Peyer's patch (tissue), 4 donors: ENCODE results near the gene NHEJ1. TPM values are rescaled to one million over a fixed set of nuclear protein-coding genes. Genes with fewer than 3 reads are reported as not detected.

Experiments used
- DNase-seq, 3 donors: peaks; one replicate each; pipeline ENCODE4 v3.0.0-alpha.2; 2017 to 2019
- H3K27ac ChIP-seq, 4 donors: fragments of 200-600 bp; sonication (generic); one replicate each; pipeline ENCODE4 v1.5.1; 2016 to 2019
- H3K27me3 ChIP-seq, 2 donors: fragments of 200-600 bp; sonication (generic); one replicate each; pipeline ENCODE4 v1.5.1; 2019
- H3K36me3 ChIP-seq, 3 donors: fragments of 200-600 bp; sonication (generic); one replicate each; pipeline ENCODE4 v1.5.1; 2016 to 2019
- H3K4me1 ChIP-seq, 4 donors: fragments of 200-600 bp; sonication (generic); one replicate each; pipeline ENCODE4 v1.5.1; 2016 to 2019
- H3K4me3 ChIP-seq, 4 donors: fragments of 200-600 bp; sonication (generic); 1 replicate in 3 of 4; 2 replicates in 1 of 4; pipeline ENCODE4 v1.5.1; 2016 to 2019; ENCODE audit warnings: mild to moderate bottlenecking in 1 of 4
- H3K9me3 ChIP-seq, 4 donors: fragments of 200-600 bp; sonication (generic); one replicate each; pipeline ENCODE4 v1.5.1; 2016 to 2019; ENCODE audit warnings: mild to moderate bottlenecking in 1 of 4
- POLR2A ChIP-seq, 2 donors: fragments of 450-650 bp; IDR thresholded peaks; one replicate each; pipeline ENCODE4 v1.5.1; 2017; ENCODE audit warnings: antibody characterized with exemption in 2 of 2, mild to moderate bottlenecking in 2 of 2, moderate library complexity in 2 of 2
- total RNA-seq, 4 donors: library from RNA; depleted of rRNA; stranded (reverse); fragments of >200 nt; gene quantifications; one replicate each; pipeline ENCODE4 v1.1.0, GENCODE V29; 2016
- TF ChIP-seq, protein P1 (sequence below), 6 experiments: fragments of 450-650 bp in 4 of 6; fragments of 200-600 bp in 2 of 6; sonication (generic) in 1 of 6; IDR thresholded peaks; one replicate each; pipeline ENCODE4 v1.5.1; 2017 to 2019; ENCODE audit warnings: antibody characterized with exemption in 6 of 6, mild to moderate bottlenecking in 3 of 6, moderate library complexity in 1 of 6

Gene NHEJ1
- total RNA-seq, 4 donors from 2014 or later, result 28.1 to 91.6 (median 67.2) TPM

DNA sequence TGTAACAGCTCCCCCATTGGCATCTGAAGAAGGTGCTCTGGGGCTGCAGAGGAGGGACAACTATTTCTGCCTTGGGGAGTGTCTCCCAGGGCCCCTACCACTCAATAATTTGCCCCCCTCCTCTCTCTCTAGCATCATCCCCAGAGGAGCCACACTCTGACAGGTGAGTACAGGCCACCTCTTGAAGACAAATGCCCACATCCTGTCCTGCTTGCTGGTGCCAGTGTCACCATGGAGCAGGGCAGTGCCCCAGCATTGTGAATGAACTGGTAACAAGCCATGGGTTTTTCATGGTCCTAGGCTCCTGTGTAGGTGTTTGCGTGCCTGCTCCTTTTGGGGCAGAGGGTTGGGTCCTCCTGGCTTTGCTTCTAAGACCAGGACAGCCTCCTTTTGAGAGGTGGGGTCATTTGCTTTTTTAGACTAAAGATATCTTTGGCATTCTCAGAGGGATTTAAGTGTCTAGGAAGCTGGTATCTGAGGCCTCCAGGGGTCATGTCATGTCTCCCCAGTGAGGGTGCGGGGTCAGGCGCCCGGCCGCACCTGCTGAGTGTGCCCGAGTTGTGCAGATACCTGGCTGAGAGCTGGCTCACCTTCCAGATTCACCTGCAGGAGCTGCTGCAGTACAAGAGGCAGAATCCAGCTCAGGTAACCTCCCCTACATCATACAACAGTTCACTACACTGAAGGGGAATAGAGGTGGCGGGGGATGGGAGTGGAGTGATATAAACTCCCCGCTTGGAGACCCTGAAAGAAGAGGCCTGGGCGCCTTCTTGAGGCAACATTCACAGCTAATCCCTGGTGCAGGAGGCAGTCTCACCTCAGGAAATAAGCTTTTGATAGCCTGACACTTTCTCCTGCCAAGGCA lies 19.2 kb upstream of the NHEJ1 start:
- Histone ChIP-seq H3K4me3 (peak overlapping the region in 2 of 4 donors; percentile 70 to 100), H3K9me3 (no peaks in the 10 kb centered on the region), H3K27ac (no peak overlapping the region), H3K27me3 (no peaks in the 10 kb centered on the region), H3K4me1 (peaks cover 3 to 28% (median 6%) of the 10 kb centered on the region in 4 donors), H3K36me3 (peaks cover 0 to 54% (median 0%) of the 10 kb centered on the region in 3 donors)
- DNase-seq, result peak in 1 of 3 donors; percentile 40
- TF ChIP-seq, protein P1, sequence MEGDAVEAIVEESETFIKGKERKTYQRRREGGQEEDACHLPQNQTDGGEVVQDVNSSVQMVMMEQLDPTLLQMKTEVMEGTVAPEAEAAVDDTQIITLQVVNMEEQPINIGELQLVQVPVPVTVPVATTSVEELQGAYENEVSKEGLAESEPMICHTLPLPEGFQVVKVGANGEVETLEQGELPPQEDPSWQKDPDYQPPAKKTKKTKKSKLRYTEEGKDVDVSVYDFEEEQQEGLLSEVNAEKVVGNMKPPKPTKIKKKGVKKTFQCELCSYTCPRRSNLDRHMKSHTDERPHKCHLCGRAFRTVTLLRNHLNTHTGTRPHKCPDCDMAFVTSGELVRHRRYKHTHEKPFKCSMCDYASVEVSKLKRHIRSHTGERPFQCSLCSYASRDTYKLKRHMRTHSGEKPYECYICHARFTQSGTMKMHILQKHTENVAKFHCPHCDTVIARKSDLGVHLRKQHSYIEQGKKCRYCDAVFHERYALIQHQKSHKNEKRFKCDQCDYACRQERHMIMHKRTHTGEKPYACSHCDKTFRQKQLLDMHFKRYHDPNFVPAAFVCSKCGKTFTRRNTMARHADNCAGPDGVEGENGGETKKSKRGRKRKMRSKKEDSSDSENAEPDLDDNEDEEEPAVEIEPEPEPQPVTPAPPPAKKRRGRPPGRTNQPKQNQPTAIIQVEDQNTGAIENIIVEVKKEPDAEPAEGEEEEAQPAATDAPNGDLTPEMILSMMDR (IDR thresholded peaks at IDR 0.05), result no peak
- TF ChIP-seq POLR2A (IDR thresholded peaks at IDR 0.05), result no peak

DNA sequence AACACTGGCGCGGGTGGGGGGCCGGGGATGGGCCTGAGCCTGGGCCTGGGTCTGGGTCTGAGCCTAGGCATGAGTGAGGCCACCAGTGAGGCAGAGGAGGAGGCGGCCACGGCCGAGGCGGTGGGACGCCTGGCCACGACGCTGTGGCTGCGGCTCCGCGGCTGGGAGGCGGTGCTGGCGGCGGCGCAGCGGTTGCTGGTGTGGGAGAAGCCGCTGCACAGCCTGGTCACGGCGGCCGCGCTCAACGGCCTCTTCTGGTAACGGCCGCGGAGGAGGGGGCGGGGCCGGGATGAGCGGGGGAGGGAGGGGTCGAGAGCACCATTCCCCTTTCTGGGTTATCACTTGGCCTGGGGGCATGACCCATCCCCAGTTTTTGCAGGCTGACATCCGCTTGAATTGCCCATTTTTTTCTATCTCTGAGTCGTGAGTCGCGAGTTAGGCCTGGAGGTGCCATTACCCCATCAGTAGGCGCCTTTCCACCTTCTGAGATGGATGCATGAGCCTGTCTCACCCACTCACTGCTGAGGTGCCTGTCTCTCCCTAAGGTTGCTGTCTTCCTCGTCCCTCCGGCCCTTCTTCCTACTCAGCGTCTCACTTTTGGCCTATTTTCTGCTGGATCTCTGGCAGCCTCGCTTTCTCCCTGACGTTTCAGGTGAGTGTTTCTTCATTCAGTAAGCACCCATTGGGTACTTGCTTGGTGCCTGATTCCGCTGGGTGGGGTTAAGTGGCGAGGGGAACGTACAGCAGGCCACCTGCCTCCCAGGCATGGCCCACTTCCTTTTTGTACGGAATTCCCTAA lies 18.0 kb upstream of the NHEJ1 start:
- H3K4me1 ChIP-seq, result peaks cover 3 to 38% (median 6%) of the 10 kb centered on the region in 4 donors
- TF ChIP-seq, protein P1 (IDR thresholded peaks at IDR 0.05), result no peak
- TF ChIP-seq POLR2A (IDR thresholded peaks at IDR 0.05), result no peak
- peak overlapping the region; percentile 70 to 100 (median 74) for H3K4me3 ChIP-seq
- H3K9me3 ChIP-seq, result no peaks in the 10 kb centered on the region
- no peaks in the 10 kb centered on the region for H3K27me3 ChIP-seq
- H3K27ac ChIP-seq, result peak overlapping the region; percentile 93 to 96 (median 95)
- peaks cover 0 to 59% (median 0%) of the 10 kb centered on the region in 3 donors for H3K36me3 ChIP-seq
- DNase-seq, result peak in 2 of 3 donors; percentile 70 to 75

DNA sequence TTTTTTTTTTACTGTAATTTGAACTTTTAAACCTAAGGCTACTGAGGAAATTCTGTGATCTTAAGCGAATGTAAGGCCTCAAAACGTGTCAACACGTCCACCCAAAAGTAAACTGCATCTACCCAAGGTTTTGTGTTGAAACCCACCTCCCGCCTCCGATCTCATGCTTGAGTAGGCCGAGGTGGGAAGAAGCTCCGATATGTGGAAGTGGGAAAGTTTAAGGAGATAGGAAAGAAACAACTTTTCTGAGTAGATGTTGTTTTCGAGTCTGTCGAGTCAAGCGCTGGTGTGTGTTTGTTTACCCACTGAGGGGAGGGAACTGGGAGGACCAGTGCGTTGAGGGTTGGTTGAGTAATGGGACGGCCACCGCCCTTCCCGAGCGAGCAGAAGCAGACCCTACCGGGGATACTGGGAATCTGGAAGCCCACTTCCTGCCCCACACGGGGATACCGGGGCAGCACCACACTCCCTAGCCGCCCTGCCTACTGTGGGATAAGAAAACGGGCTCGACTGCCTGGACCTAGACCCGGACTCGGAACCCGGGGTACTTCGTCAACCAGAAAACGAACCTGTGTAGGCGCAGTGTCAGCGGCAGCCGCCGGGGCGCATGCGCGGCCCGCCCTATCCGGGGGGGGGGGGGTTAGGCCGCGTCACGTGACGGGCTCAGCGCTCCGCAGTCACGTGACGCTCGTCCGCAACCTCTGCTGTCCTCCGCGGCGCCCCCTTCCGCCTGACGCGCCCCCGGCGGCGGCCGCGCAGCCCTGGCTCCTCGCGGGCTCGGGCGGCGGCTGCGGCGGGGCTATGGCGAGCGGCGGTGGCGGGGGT lies 17.1 kb upstream of the NHEJ1 start, which contains the start of gene RETREG2:
RETREG2 (plus strand) TSS at position 724 of the 825 bp plus-strand sequence; CDS start at position 802, 78 bp downstream.
- peak; percentile 95 to 98 for TF ChIP-seq POLR2A (IDR thresholded peaks at IDR 0.05)
- TF ChIP-seq, protein P1 (IDR thresholded peaks at IDR 0.05), result peak; percentile 3 to 61 (median 36)
- Histone ChIP-seq H3K4me3 (peak within 1 kb of the TSS; percentile 70 to 100 (median 74)), H3K27ac (peak within 1 kb of the TSS; percentile 93 to 96 (median 95)), H3K27me3 (no peaks in the 10 kb centered on the region), H3K36me3 (peaks cover 0 to 59% (median 0%) of the 10 kb centered on the region in 3 donors), H3K9me3 (no peaks in the 10 kb centered on the region), H3K4me1 (peaks cover 3 to 39% (median 6%) of the 10 kb centered on the region in 4 donors)
- DNase-seq, result peak; percentile 83 to 96 (median 94)

DNA sequence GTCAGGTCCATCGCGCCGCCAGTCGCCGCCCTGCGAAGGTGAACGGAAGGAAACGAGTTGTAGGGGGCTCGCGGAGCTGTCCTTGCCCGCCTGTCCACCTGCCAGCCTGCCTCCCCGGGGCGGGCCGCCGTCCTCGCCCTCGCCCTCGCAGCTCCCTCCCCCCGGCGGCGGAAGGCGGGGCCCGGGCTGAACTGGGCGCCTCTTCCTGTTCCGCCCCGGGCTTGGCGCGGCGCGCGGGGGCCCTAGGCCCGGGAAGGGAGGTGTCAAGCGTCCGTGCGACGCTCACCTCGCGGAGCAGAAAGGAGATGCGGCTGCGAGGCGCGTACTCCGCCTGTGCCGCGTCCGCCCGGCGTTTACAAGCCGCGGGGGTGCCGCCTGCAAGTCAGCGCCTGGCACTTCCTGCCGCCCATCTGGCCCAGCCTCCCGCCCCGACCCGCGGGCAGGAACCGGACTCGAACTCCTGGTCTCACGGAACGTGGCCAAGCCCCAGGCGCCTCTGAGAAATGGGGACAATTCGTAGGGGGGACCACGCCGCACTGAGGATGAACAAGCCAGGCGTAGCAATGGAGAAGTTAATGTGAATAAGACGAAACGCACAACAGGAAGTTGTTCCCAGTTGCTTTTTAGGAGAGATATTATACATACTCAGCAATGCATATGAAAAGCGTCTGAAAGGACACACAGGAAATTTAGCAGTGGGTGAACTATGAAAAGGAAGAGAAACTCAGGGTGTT lies 16.4 kb upstream of the NHEJ1 start, which contains the start of gene CNPPD1:
CNPPD1 (minus strand) TSS at position 108 of the 734 bp plus-strand sequence; CDS start at position 11, 97 bp downstream.
- peak; percentile 86 to 96 (median 96) for DNase-seq
- TF ChIP-seq, protein P1 (IDR thresholded peaks at IDR 0.05), result peak in 1 of 6 experiments; percentile 4
- TF ChIP-seq POLR2A (IDR thresholded peaks at IDR 0.05), result peak; percentile 97
- Histone ChIP-seq H3K27me3 (no peaks in the 10 kb centered on the region), H3K4me1 (peaks cover 3 to 39% (median 6%) of the 10 kb centered on the region in 4 donors), H3K36me3 (peaks cover 0 to 59% (median 0%) of the 10 kb centered on the region in 3 donors), H3K27ac (peak within 1 kb of the TSS; percentile 93 to 96 (median 95)), H3K9me3 (no peaks in the 10 kb centered on the region), H3K4me3 (peak within 1 kb of the TSS; percentile 70 to 100 (median 74))
